NK-92 (cell line): ENCODE measurements around the gene TRIM38.
"Not testable (repeated sequence)": the region's sequence is repeated elsewhere in the genome, so short reads cannot be mapped to it uniquely, and the experiment has no call there.

Source experiments
- DNase-seq: peaks from one replicate; lab custom pipeline; 2025; ENCODE audit not compliant: unreplicated experiment; lab: John Stamatoyannopoulos, UW

The TRIM38 gene

GRCh38 chr6:25971187-25971821 is 8.7 kb downstream of the TRIM38 start:
- DNase-seq: no peak

- no peak for DNase-seq
Measured at GRCh38 chr6:25972128-25972527, 9.5 kb downstream of the TRIM38 start.

GRCh38 chr6:25972902-25973301 is 10.3 kb downstream of the TRIM38 start:
- no peak for DNase-seq

- no peak for DNase-seq
Measured at GRCh38 chr6:25973923-25974555, 11.4 kb downstream of the TRIM38 start.

- DNase-seq: no peak
Measured at GRCh38 chr6:25975923-25976560, 13.4 kb downstream of the TRIM38 start.

GRCh38 chr6:25980935-25981334 is 18.3 kb downstream of the TRIM38 start:
- DNase-seq: no peak

GRCh38 chr6:25981568-25982263 is 19.1 kb downstream of the TRIM38 start:
- DNase-seq: no peak

GRCh38 chr6:25984265-25984664 is 21.7 kb downstream of the TRIM38 start:
- DNase-seq: no peak

GRCh38 chr6:25987845-25988244 is 25.2 kb downstream of the TRIM38 start:
- no peak for DNase-seq

- DNase-seq: no peak
Measured at GRCh38 chr6:25990172-25990873, 27.7 kb downstream of the TRIM38 start.

- no peak for DNase-seq
Measured at GRCh38 chr6:25991785-25992412, 29.3 kb downstream of the TRIM38 start.

GRCh38 chr6:25992413-25993340 is 30.1 kb downstream of the TRIM38 start:
- no peak for DNase-seq

GRCh38 chr6:25993341-25993684 is 30.7 kb downstream of the TRIM38 start:
- DNase-seq: not testable (repeated sequence)

- no peak for DNase-seq
Measured at GRCh38 chr6:25995507-25995906, 32.9 kb downstream of the TRIM38 start.

GRCh38 chr6:25997921-25998320 is 35.3 kb downstream of the TRIM38 start:
- no peak for DNase-seq

GRCh38 chr6:25998379-25998778 is 35.8 kb downstream of the TRIM38 start:
- no peak for DNase-seq

GRCh38 chr6:25999225-25999624 is 36.6 kb downstream of the TRIM38 start:
- not testable (repeated sequence) for DNase-seq

- no peak for DNase-seq
Measured at GRCh38 chr6:26000366-26001144, 38.0 kb downstream of the TRIM38 start.

- DNase-seq: no peak
Measured at GRCh38 chr6:26003102-26003694, 40.6 kb downstream of the TRIM38 start.
